Left cardiac atrium (tissue), 4 donors: ENCODE measurements around the gene RCAN2. TPM values are rescaled to one million over a fixed set of nuclear protein-coding genes. Genes with fewer than 3 reads are reported as not detected.

Source experiments
- ATAC-seq, 2 donors: fragments of 200-7000 bp; cut with Tn5 transposase; one replicate each; pipeline ENCODE4 v1.9.1; 2020; ENCODE audit warnings: mild to moderate bottlenecking in 2 of 2, moderate library complexity in 2 of 2
- DNase-seq: peaks from one replicate; pipeline ENCODE4 v3.0.0-alpha.2; 2020
- intact Hi-C, 2 donors: fragments of 100-400 bp; cut with DNase I; formaldehyde crosslinking; loops; one replicate each; pipeline versions ENCODE4 v1.14.1 to v1.15.1; 2022 to 2023
- total RNA-seq, 2 donors: library from RNA; stranded (reverse); fragmentation: NEBNext Ultra II Directional; extraction: Animal tissue kit (Norgen Biotek cat#: 25700); gene quantifications; one replicate each; pipeline ENCODE4 v1.2.1, GENCODE V29; 2021
- donor health status: DM: no; HTN: yes; CAD: no.
- donor health status: DM: no; HTN: yes; CAD: no; lungs with severe emphysema.
- donor health status: DM: yes; HTN: yes; CAD: no.
- donor health status: Dilated cardiomyopathy.

RCAN2 gene
- total RNA-seq, 2 donors from 2014 or later: 112 to 152 TPM

DNA sequence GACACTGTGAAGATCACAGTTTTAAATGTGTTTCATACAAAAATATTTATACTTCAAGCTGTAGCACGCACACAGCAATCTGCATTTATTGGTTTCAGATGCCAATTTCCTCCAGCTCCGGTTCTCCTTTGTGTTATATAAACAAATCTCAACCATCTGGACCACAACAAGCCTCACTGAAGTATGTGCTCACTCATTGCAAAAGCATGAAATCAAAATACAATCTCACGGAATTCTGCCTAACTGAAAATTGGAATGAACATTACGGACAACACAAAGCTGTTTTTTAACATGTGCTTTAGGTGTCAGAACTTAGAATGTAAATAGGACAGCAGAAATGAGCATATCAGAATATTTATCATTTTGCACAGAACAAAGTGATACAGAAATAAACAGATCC lies 38.0 kb downstream of the RCAN2 start:
- no peak for DNase-seq
- no peak for ATAC-seq
- intact Hi-C loops: no loop called here

DNA sequence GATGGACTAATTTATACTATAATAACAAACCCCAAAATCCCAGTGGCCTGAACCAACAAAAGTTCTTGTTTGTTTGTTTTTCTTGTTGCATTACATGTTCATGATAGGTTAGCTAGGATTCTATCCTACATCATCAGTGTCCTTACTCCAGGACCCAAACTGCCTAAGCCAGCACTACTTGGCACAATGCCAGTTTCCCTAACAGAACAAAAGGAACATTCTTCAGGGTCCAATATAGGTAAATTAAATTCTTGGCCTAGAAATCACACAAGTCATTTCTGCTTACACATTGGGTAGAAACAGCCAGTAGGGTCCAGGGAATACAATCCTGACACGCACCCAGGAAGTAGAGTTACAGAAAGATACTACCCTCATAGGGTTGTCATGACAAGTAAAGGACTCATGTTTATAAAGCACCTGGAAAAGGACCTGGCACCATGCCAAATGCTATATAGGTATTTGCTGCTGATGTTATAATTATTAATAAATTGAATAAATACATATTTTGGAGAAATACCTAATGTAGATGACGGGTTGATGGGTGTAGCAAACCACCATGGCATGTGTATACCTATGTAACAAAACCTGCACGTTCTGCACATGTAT lies 38.8 kb downstream of the RCAN2 start:
- no peak for ATAC-seq
- intact Hi-C loops: no loop called here
- DNase-seq: no peak

GRCh38 chr6:46451343-46451742 lies 39.9 kb downstream of the RCAN2 start:
- DNase-seq (no peak), ATAC-seq (no peak)
- intact Hi-C loops: no loop called here

DNA sequence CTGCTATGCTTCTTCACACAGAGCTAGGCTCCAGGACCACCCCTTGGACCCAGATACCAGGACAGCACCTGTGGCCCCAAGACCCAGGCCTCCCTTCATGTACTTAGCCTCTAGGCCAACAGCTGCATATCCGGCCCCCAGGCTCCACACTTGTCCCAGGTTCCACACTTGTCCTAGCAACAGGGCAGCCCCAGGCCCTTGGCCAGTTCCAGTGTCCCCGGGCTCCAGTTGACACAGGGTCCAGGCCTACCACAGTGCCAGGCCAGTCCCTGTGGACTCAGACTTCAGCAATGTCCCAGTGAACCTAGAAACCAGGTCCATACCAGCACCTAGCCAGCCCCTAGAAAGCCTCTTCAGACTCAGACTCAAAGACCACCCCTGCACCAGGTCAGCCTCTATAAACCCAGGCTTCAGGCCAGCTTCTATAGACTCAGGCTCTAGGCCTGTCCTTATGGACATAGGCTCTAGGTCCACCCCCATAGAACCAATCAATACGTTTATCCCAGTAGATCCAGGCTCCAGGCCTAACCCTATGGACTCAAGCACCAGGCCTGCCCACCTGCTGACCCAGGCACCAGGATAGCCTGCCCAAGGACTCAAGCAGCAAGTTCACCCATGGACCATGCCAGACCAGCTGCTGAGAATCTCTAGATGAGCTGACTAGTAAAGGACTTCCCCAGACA lies 46.3 kb downstream of the RCAN2 start:
- intact Hi-C loops: no loop called here
- ATAC-seq (no peak), DNase-seq (no peak)

DNA sequence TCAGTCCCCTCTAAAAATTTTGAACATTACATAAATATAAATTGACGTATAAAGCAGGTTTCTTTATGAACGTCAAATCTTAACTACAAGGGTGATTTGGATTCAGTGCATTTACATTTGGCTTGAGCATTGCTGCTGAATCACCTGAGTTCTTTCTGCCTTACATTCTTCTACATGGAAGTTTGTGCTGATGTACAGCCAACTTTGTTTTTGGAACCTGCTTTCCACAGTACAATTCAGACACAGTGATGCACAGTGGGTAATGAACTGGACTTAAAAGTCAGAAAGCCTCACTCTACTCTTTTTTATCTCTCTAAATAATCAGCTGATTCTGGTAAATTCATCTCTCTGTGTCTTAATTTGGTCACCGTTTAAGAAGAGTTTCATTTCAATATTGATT lies 47.6 kb downstream of the RCAN2 start:
- DNase-seq: no peak
- intact Hi-C loops: no loop called here
- no peak for ATAC-seq

GRCh38 chr6:46440641-46441040 lies 50.6 kb downstream of the RCAN2 start:
- intact Hi-C loops: no loop called here
- ATAC-seq (no peak), DNase-seq (no peak)

GRCh38 chr6:46440141-46440540 lies 51.1 kb downstream of the RCAN2 start:
- intact Hi-C loops: no loop called here
- ATAC-seq (no peak), DNase-seq (no peak)

DNA sequence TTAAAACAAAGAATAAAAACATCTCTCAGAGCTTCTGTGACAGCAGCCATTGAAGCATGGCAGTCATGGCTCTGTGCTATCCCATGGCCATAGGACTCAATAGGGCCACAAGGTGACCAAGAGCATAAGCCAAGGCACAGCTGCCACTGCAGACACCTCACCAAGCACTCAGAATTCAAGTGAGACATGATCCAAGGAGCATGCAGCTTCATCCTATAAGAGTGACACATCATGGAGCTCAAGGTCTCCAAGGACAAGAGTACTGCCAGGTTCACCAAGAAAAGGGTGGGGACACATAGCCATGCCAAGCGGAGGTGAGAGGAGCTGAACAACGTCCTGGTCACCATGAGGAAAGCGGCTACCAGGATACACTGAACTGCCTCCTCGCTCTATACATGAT lies 53.0 kb downstream of the RCAN2 start:
- no peak for DNase-seq
- ATAC-seq: peak in 1 of 2 donors; percentile 49
- intact Hi-C loops: no loop called here

- ATAC-seq (peak; percentile 91 to 92), DNase-seq (no peak)
- intact Hi-C loops: no loop called here
These were observed 53.5 kb downstream of the RCAN2 start for GRCh38 chr6:46437671-46438221.

- ATAC-seq (peak in 1 of 2 donors; percentile 49), DNase-seq (no peak)
- intact Hi-C loops: loop anchor here in 1 of 2 donors (5.0 kb wide), 1 partner anchor 70 kb away; the partner anchor contains the start of gene RCAN2
These were observed 68.6 kb downstream of the RCAN2 start for GRCh38 chr6:46422619-46423018.

- peak in 1 of 2 donors; percentile 43 for ATAC-seq
- intact Hi-C loops: loop anchor here (2.0 to 5.0 kb wide), 2 partner anchors 70 to 205 kb away; partner anchors contain the start of gene RCAN2 (in 1 of the 2)
- no peak for DNase-seq
These were observed 69.3 kb downstream of the RCAN2 start for GRCh38 chr6:46421939-46422338.

- DNase-seq (no peak), ATAC-seq (peak in 1 of 2 donors; percentile 34)
- intact Hi-C loops: loop anchor here (2.0 to 5.0 kb wide), 2 partner anchors 71 to 206 kb away; partner anchors contain the start of gene RCAN2 (in 1 of the 2)
These were observed 70.2 kb downstream of the RCAN2 start for GRCh38 chr6:46420921-46421638.

GRCh38 chr6:46419576-46420002 lies 71.7 kb downstream of the RCAN2 start:
- ATAC-seq (peak; percentile 50 to 54), DNase-seq (peak; percentile 42)
- intact Hi-C loops: loop anchor here (2.0 to 10.0 kb wide), 4 partner anchors 73 to 355 kb away; partner anchors contain the start of gene RCAN2 (in 2 of the 2)

- DNase-seq (no peak), ATAC-seq (no peak)
- intact Hi-C loops: loop anchor here (5.0 to 10.0 kb wide), 2 partner anchors 192 to 360 kb away; no protein-coding TSS in a partner anchor
These were observed 76.9 kb downstream of the RCAN2 start for GRCh38 chr6:46414398-46414797.

GRCh38 chr6:46412662-46413061 lies 78.6 kb downstream of the RCAN2 start:
- intact Hi-C loops: loop anchor here (5.0 to 10.0 kb wide), 2 partner anchors 190 to 362 kb away; no protein-coding TSS in a partner anchor
- ATAC-seq (peak in 1 of 2 donors; percentile 31), DNase-seq (no peak)

DNA sequence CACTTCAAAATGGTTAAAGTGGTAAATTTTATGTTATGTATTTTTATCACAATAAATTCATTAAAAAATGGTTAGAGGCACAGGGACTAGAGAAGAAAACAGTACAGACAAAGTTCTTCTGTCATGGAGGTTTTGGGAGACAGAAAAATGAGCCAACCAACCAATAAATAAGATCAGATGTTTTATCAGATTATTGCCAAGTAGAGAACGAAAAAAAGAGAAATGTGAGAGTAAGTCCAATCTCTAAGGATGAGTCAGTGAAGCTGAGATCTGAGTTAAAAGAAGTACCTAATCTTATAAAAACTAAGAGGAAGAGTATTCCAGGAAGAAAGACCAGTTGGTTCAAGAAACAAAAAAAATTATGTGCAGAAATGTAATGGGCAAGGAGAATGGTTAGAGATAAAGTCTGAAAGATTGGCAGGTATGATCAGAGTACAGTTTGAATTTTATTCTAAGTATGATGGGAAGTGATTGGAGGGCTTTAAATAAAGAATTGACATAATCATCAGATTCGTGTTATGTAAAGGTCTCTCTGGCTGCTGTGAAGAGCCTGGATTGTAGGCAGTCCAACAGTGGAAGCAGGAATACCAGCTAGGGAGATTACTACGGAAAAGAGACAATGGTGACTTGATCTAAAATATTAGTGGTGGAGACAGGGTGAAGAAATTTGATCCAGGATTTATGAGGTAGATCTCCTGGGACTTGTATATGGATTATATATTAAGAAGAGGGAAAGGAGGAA lies 79.6 kb downstream of the RCAN2 start:
- peak; percentile 49 to 56 for ATAC-seq
- no peak for DNase-seq
- intact Hi-C loops: loop anchor here (5.0 to 10.0 kb wide), 2 partner anchors 189 to 363 kb away; no protein-coding TSS in a partner anchor

DNA sequence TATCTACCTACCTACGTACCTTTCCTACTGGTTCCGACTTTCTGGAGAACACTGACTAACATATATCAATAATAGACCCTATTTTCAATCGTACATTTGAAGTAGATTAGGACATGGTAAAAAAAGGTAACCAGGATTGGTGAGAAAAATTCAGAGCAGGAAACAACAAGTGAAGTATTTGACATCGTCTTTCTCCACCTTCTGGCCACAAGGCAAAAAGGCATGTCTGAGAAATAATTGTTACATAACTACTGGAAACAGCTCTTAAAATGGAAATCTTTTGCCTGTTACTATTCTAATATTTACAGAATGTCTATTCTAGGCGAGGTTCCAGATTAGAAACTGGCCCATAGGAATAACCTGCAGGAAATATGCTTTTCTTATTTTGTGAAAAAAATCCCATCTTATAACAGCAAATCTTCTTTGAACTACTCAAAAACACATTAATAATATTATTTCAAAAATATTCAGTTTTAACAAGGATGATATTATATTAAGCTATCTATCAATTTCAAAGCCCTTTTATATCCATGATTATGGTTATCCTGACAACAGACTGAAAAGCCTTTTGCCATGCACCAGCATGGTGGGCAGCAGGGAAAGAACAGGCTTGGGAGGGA lies 80.8 kb downstream of the RCAN2 start:
- ATAC-seq (peak; percentile 42 to 53), DNase-seq (no peak)

More for the DNA sequence above, 80.8 kb downstream of the RCAN2 start:
- intact Hi-C loops: loop anchor here (1.0 to 10.0 kb wide), 4 partner anchors 188 to 364 kb away; no protein-coding TSS in a partner anchor
